HEK293 (cell line): ENCODE measurements around the gene SRBD1.
A peak's percentile ranks its signal among the peaks of the same experiment; 100 is the strongest.

Source experiments
- CTCF ChIA-PET: fragments of 350-600 bp; formaldehyde crosslinking; extraction: SDS; loops from one replicate; lab custom pipeline; 2021; ENCODE audit warnings: antibody characterized with exemption; lab: Yijun Ruan, JAX
- POLR2A ChIA-PET: fragments of 300-600 bp; formaldehyde crosslinking; extraction: SDS; loops from one replicate; lab custom pipeline; 2020; ENCODE audit warnings: antibody characterized with exemption, inconsistent platforms; lab: Yijun Ruan, JAX
- H3K27ac ChIP-seq: fragments of 200-500 bp; sonication (Bioruptor generic); 2 replicates; pipeline ENCODE4 v1.5.1; 2014; ENCODE audit warnings: low read depth, low read length, control low read depth, inconsistent platforms; ENCODE audit errors: extremely low read depth
- H3K36me3 ChIP-seq, 2 experiments: fragments of 200-500 bp in 1 of 2; sonication (Bioruptor generic) in 1 of 2; 1 replicate in 1 of 2; 2 replicates in 1 of 2; pipeline ENCODE4 v1.5.1; 2014 to 2017; ENCODE audit warnings: inconsistent platforms in 2 of 2, low read length in 2 of 2; ENCODE audit not compliant: control insufficient read depth in 2 of 2, insufficient read depth in 1 of 2
- H3K4me1 ChIP-seq: fragments of 200-500 bp; sonication (Bioruptor generic); 2 replicates; pipeline ENCODE4 v1.5.1; 2014; ENCODE audit warnings: mild to moderate bottlenecking, low read length, inconsistent platforms; ENCODE audit not compliant: control insufficient read depth, insufficient read depth
- H3K4me3 ChIP-seq: 2 replicates; pipeline ENCODE4 v1.5.1; 2011; ENCODE audit warnings: low read depth, mild to moderate bottlenecking, control low read depth, low read length, moderate library complexity
- H3K9me3 ChIP-seq: fragments of 200-500 bp; sonication (Bioruptor generic); 2 replicates; pipeline ENCODE4 v1.5.1; 2014; ENCODE audit warnings: low read depth, low read length, inconsistent platforms; ENCODE audit not compliant: control insufficient read depth, insufficient read depth
- BCL11A ChIP-seq: fragments of 450-650 bp; formaldehyde crosslinking; IDR thresholded peaks from 2 replicates; pipeline ENCODE4 v1.5.1; 2016; ENCODE audit warnings: low read depth, missing biosample characterization, missing genetic modification characterization
- CTCF ChIP-seq: fragments of 450-650 bp; formaldehyde crosslinking; IDR thresholded peaks from 2 replicates; pipeline ENCODE4 v1.5.1; 2016; ENCODE audit warnings: missing biosample characterization, missing genetic modification characterization
- GLIS2 ChIP-seq: fragments of 450-650 bp; formaldehyde crosslinking; IDR thresholded peaks from 2 replicates; pipeline ENCODE4 v1.5.1; 2016; ENCODE audit warnings: missing biosample characterization, missing genetic modification characterization
- TRIM28 ChIP-seq: IDR thresholded peaks from 2 replicates; pipeline ENCODE4 v1.6.1; 2011; ENCODE audit warnings: low read length, control low read depth, borderline replicate concordance
- ZNF184 ChIP-seq: fragments of 450-650 bp; IDR thresholded peaks from 2 replicates; pipeline ENCODE4 v1.5.1; 2018; ENCODE audit warnings: missing biosample characterization, mild to moderate bottlenecking, missing genetic modification characterization
- ZNF510 ChIP-seq: fragments of 450-650 bp; formaldehyde crosslinking; IDR thresholded peaks from 2 replicates; pipeline ENCODE4 v1.5.1; 2018; ENCODE audit warnings: mild to moderate bottlenecking, missing genetic modification characterization, missing biosample characterization; ENCODE audit not compliant: insufficient replicate concordance
- ZSCAN16 ChIP-seq: fragments of 450-650 bp; formaldehyde crosslinking; IDR thresholded peaks from 2 replicates; pipeline ENCODE4 v1.5.1; 2016; ENCODE audit warnings: missing biosample characterization, missing genetic modification characterization
- TF ChIP-seq, protein P1 (sequence below): fragments of 450-650 bp; formaldehyde crosslinking; IDR thresholded peaks from 2 replicates; pipeline ENCODE4 v1.5.1; 2016; ENCODE audit warnings: missing biosample characterization, missing genetic modification characterization
- TF ChIP-seq, protein P2 (sequence below): fragments of 450-650 bp; formaldehyde crosslinking; IDR thresholded peaks from 2 replicates; pipeline ENCODE4 v1.5.1; 2016; ENCODE audit warnings: missing biosample characterization, missing genetic modification characterization, borderline replicate concordance
- TF ChIP-seq, protein P3 (sequence below): fragments of 450-650 bp; formaldehyde crosslinking; IDR thresholded peaks from 2 replicates; pipeline ENCODE4 v1.5.1; 2016; ENCODE audit warnings: missing biosample characterization, missing genetic modification characterization

The SRBD1 gene

DNA sequence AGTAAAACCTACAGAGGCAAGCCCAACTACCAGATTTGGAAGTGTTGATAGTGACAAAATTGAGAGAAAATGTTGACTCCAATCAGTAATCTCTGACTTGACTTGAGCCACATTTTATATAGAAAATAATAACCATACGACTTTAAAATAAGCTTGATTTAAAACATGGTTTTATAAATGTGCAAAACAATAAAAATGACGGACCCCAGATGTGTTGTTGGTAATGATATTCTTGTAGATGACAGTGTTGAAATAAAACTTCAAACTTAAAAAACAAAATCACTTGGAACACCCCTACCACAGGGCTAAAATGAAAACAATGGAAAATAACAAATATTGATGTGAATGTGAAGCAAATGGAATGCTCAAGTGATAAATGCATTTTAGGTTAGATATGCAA, 188.1 kb downstream of the SRBD1 start:
- ChIA-PET POLR2A (no interaction called here), CTCF (interaction anchor here (0.9 kb wide), 1 partner anchor 34 kb away, joined by 4 read pairs; no protein-coding TSS in a partner anchor)
- Histone ChIP-seq H3K4me3 (no peak overlapping the region), H3K36me3 (peaks cover 0 to 7% of the 10 kb centered on the region in 2 experiments; a peak in 1 of 3 replicates), H3K4me1 (no peaks in the 10 kb centered on the region), H3K9me3 (no peaks in the 10 kb centered on the region), H3K27ac (no peak overlapping the region)
- TF ChIP-seq, protein P1, sequence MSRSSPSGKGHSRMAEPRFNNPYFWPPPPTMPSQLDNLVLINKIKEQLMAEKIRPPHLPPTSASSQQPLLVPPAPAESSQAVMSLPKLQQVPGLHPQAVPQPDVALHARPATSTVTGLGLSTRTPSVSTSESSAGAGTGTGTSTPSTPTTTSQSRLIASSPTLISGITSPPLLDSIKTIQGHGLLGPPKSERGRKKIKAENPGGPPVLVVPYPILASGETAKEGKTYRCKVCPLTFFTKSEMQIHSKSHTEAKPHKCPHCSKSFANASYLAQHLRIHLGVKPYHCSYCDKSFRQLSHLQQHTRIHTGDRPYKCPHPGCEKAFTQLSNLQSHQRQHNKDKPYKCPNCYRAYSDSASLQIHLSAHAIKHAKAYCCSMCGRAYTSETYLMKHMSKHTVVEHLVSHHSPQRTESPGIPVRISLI (tag by site-specific recombination), result no peak
- no peak for TF ChIP-seq BCL11A (tag by site-specific recombination)
- no peak for TF ChIP-seq ZNF510 (tag by site-specific recombination)
- TF ChIP-seq, protein P2, sequence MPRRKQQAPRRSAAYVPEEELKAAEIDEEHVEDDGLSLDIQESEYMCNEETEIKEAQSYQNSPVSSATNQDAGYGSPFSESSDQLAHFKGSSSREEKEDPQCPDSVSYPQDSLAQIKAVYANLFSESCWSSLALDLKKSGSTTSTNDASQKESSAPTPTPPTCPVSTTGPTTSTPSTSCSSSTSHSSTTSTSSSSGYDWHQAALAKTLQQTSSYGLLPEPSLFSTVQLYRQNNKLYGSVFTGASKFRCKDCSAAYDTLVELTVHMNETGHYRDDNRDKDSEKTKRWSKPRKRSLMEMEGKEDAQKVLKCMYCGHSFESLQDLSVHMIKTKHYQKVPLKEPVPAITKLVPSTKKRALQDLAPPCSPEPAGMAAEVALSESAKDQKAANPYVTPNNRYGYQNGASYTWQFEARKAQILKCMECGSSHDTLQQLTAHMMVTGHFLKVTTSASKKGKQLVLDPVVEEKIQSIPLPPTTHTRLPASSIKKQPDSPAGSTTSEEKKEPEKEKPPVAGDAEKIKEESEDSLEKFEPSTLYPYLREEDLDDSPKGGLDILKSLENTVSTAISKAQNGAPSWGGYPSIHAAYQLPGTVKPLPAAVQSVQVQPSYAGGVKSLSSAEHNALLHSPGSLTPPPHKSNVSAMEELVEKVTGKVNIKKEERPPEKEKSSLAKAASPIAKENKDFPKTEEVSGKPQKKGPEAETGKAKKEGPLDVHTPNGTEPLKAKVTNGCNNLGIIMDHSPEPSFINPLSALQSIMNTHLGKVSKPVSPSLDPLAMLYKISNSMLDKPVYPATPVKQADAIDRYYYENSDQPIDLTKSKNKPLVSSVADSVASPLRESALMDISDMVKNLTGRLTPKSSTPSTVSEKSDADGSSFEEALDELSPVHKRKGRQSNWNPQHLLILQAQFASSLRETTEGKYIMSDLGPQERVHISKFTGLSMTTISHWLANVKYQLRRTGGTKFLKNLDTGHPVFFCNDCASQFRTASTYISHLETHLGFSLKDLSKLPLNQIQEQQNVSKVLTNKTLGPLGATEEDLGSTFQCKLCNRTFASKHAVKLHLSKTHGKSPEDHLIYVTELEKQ (tag by site-specific recombination), result no peak
- no peak for TF ChIP-seq ZSCAN16
- TF ChIP-seq, protein P3, sequence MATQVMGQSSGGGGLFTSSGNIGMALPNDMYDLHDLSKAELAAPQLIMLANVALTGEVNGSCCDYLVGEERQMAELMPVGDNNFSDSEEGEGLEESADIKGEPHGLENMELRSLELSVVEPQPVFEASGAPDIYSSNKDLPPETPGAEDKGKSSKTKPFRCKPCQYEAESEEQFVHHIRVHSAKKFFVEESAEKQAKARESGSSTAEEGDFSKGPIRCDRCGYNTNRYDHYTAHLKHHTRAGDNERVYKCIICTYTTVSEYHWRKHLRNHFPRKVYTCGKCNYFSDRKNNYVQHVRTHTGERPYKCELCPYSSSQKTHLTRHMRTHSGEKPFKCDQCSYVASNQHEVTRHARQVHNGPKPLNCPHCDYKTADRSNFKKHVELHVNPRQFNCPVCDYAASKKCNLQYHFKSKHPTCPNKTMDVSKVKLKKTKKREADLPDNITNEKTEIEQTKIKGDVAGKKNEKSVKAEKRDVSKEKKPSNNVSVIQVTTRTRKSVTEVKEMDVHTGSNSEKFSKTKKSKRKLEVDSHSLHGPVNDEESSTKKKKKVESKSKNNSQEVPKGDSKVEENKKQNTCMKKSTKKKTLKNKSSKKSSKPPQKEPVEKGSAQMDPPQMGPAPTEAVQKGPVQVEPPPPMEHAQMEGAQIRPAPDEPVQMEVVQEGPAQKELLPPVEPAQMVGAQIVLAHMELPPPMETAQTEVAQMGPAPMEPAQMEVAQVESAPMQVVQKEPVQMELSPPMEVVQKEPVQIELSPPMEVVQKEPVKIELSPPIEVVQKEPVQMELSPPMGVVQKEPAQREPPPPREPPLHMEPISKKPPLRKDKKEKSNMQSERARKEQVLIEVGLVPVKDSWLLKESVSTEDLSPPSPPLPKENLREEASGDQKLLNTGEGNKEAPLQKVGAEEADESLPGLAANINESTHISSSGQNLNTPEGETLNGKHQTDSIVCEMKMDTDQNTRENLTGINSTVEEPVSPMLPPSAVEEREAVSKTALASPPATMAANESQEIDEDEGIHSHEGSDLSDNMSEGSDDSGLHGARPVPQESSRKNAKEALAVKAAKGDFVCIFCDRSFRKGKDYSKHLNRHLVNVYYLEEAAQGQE (tag by site-specific recombination), result no peak
- TF ChIP-seq TRIM28, result no peak
- TF ChIP-seq GLIS2 (tag by site-specific recombination), result no peak
- TF ChIP-seq, all 188 proteins: peak for 0

DNA sequence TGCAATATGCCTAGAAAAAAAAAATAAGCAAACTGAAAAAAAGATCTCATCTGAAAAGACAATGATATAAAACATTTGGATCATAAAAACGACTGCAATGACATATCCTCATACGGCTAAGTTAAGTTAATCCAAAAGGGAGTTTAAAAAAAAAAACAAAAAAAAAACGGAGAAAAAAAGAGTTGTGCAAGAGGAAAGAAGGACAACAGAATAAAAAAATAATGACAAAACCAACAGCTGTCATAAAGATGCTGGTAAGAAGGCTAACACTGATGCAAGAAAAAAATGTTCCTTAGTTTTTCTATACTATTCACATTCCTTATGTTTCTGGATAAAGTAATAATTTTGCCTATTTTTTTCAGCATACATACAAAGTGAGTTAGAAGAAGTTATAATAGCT, 192.5 kb downstream of the SRBD1 start:
- ChIA-PET POLR2A (no interaction called here), CTCF (interaction anchor here (0.9 kb wide), 1 partner anchor 434 kb away, joined by 5 read pairs; no protein-coding TSS in a partner anchor)
- H3K4me1 ChIP-seq, result no peaks in the 10 kb centered on the region
- TF ChIP-seq ZNF184, result no peak
- TF ChIP-seq, protein P1 (tag by site-specific recombination), result peak; percentile 86; the same call in 1 of the 2 replicates
- TF ChIP-seq CTCF, result no peak
- TF ChIP-seq, all 188 proteins: peak for 1
- H3K9me3 ChIP-seq, result no peaks in the 10 kb centered on the region
- peaks cover 0 to 12% of the 10 kb centered on the region in 2 experiments; a peak in 2 of 3 replicates for H3K36me3 ChIP-seq
- H3K27ac ChIP-seq, result no peak overlapping the region
- H3K4me3 ChIP-seq, result no peak overlapping the region
